HUES64 (cell line): ENCODE measurements around the gene NACA2.

ENCODE experiments used
- H3K27ac ChIP-seq: 2 replicates; pipeline ENCODE4 v1.7.0; 2013; ENCODE audit warnings: low read depth, low read length, inconsistent platforms
- H3K27me3 ChIP-seq: 2 replicates; pipeline ENCODE4 v1.6.1; 2013; ENCODE audit warnings: mild to moderate bottlenecking, low read length; ENCODE audit not compliant: insufficient read depth
- H3K36me3 ChIP-seq: 2 replicates; pipeline ENCODE4 v1.6.1; 2013; ENCODE audit warnings: mild to moderate bottlenecking, low read length; ENCODE audit not compliant: insufficient read depth
- H3K4me1 ChIP-seq: 2 replicates; pipeline ENCODE4 v1.6.1; 2013; ENCODE audit warnings: mild to moderate bottlenecking, low read length, moderate library complexity; ENCODE audit not compliant: insufficient read depth
- H3K4me3 ChIP-seq: 2 replicates; pipeline ENCODE4 v1.5.1; 2013; ENCODE audit warnings: mild to moderate bottlenecking, low read length, moderate library complexity
- H3K9ac ChIP-seq: 2 replicates; pipeline ENCODE4 v1.6.1; 2013; ENCODE audit warnings: mild to moderate bottlenecking, low read depth, low read length
- H3K9me3 ChIP-seq: 2 replicates; pipeline ENCODE4 v1.6.1; 2013; ENCODE audit warnings: low read depth, low read length; ENCODE audit not compliant: insufficient read depth
- WGBS: fragments of 150-250, 120-280 bp; methylation state at CpG from one replicate; pipeline ENCODE4 v1.1.7; 2013; ENCODE audit warnings: missing lambda C conversion rate; 5-methylcytosine and 5-hydroxymethylcytosine counted together

The NACA2 gene

DNA sequence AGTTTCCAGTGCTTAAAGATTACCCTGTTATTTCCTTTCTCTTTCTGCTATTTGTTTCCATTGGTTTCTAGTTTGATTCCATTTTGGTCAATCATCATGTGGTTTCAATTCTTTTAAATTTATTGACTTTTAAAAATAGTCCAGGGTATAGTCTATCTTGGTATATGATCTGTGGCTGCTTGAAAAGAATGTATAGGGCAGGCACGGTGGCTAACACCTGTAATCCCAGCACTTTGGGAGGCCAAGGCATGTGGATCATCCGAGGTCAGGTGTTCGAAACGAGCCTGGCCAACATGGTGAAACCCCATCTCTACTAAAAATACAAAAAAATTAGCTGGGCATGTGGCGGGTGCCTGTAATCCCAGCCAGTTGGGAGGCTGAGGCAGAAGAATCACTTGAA, 34.5 kb upstream of the NACA2 start:
- H3K4me3 ChIP-seq, result no peak overlapping the region
- H3K27ac ChIP-seq, result no peak overlapping the region
- WGBS, result 93% methylated on average over 5 of the region's 5 CpGs
- H3K36me3 ChIP-seq, result no peaks in the 10 kb centered on the region
- no peaks in the 10 kb centered on the region for H3K27me3 ChIP-seq
- H3K9me3 ChIP-seq, result 0 out of 2 replicates have a peak, but pooled peaks cover 3% of the 10 kb centered on the region
- H3K9ac ChIP-seq, result no peak overlapping the region
- peaks cover 8% of the 10 kb centered on the region; the same call in 1 of the 2 replicates for H3K4me1 ChIP-seq

DNA sequence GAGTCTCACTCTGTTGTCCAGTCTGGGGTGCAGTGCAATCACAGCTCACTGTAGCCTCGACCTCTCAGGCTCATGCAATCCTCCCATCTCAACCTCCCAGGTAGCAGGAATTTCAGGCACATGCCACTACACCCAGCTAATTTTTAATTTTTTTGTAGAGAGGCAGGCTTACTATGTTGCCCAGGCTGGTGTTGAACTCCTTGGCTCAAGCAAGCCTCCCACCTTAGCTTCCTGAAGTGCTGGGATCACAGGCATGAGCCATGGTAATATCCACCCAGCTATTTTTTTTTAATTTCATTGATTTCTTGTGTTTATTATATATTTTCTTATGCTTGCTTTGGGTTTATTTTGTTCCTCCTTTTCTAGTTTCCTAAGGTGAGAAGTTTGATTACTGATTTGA, 33.9 kb upstream of the NACA2 start:
- Histone ChIP-seq H3K27ac (no peak overlapping the region), H3K9ac (no peak overlapping the region), H3K9me3 (peaks cover 6% of the 10 kb centered on the region; the same call in 1 of the 2 replicates), H3K4me3 (no peak overlapping the region), H3K27me3 (no peaks in the 10 kb centered on the region), H3K36me3 (no peaks in the 10 kb centered on the region), H3K4me1 (peaks cover 8% of the 10 kb centered on the region; the same call in 1 of the 2 replicates)
- WGBS, result 88% methylated on average over 1 of the region's 1 CpG

DNA sequence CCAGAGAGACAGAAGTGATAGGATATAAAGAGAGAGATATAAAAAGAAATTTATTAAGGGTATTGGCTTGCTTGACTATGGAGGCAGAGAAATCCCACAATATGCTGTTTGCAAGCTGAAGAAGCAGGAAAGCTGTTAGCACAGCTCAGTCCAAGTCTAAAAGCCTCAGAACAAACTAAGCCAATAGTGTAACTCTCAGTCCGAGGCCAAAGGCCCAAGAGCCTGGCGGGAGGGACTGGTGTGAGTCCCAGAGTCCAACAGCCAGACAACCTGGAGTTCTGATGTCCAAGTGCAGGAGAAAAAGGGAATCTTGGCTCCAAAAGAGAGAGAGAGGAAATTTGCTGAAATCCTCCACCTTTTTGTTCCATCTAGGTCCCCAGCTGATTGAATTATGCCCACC, 30.3 kb upstream of the NACA2 start:
- Histone ChIP-seq H3K27me3 (no peaks in the 10 kb centered on the region), H3K36me3 (no peaks in the 10 kb centered on the region), H3K27ac (no peak overlapping the region), H3K9me3 (peaks cover 27% of the 10 kb centered on the region), H3K9ac (no peak overlapping the region), H3K4me3 (no peak overlapping the region), H3K4me1 (no peaks in the 10 kb centered on the region)
- 93% methylated on average over 2 of the region's 2 CpGs for WGBS

DNA sequence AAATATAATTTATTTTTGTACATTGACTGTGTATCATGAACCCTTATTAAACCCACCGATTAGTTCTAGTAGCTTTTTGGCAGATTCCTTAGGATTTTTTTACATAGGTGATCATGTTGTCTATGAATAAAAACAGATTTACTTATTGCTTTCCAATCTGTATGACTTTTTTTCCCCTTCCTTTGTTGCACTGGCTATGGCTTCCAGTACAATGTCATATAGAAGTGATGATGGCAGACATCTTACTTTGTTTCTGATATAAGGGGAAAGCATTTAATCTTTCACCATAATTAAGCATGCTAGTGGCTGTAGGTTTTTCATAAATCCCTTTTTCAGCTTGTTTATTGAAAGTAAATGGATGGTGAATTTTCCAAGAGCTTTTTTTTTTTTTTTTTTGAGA, 28.9 kb upstream of the NACA2 start:
- Histone ChIP-seq H3K9me3 (peaks cover 27% of the 10 kb centered on the region), H3K4me1 (peaks cover 3% of the 10 kb centered on the region; the same call in 1 of the 2 replicates), H3K27me3 (no peaks in the 10 kb centered on the region), H3K27ac (no peak overlapping the region), H3K36me3 (no peaks in the 10 kb centered on the region), H3K9ac (no peak overlapping the region), H3K4me3 (no peak overlapping the region)
- WGBS, result 100% methylated on average over 1 of the region's 1 CpG

DNA sequence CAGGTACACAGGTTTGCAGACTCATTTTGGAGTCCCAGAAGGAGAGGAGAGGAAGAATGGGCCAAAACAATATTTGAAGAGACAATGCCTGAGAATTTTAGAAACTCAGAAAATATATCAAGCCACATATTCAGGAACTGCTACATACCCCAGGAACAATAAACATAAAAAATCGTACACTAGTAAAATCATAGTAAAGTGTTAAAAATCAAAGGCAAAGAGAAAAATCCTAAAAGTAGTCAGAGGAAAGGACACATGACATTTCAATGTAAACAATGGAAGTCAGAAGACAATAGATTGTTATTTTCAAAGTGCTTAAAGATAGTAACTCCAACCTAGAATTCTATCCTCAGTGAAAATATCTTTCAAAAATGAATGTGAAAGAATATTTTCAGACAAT, 28.5 kb upstream of the NACA2 start:
- Histone ChIP-seq H3K4me3 (no peak overlapping the region), H3K4me1 (peaks cover 5% of the 10 kb centered on the region; the same call in 1 of the 2 replicates), H3K9me3 (peaks cover 27% of the 10 kb centered on the region), H3K36me3 (no peaks in the 10 kb centered on the region), H3K9ac (no peak overlapping the region), H3K27ac (no peak overlapping the region), H3K27me3 (no peaks in the 10 kb centered on the region)
- no CpG with 5 or more reads among the region's 1 CpG for WGBS

DNA sequence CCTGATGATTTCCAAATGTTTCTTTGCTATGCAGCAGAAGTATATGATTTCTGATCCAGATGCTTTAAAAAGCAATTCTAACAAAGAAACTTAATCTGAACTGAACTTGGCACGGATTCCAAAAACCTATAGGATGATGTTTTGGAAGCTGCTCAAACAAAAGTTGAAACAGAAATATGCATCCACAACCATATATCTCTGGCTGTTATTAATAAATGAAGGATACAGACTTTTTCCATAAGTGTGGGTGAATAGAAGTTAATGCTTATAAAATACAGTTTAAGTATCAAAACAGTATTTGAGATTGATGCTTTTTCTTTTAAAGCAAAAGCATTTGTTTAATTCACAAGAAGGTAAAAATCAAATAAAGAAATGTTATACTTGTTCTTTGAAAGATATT, 27.9 kb upstream of the NACA2 start:
- no peak overlapping the region for H3K4me3 ChIP-seq
- H3K9ac ChIP-seq, result no peak overlapping the region
- H3K36me3 ChIP-seq, result no peaks in the 10 kb centered on the region
- no peak overlapping the region for H3K27ac ChIP-seq
- WGBS, result no CpG with 5 or more reads among the region's 1 CpG
- peaks cover 5% of the 10 kb centered on the region; the same call in 1 of the 2 replicates for H3K4me1 ChIP-seq
- peaks cover 27% of the 10 kb centered on the region for H3K9me3 ChIP-seq
- no peaks in the 10 kb centered on the region for H3K27me3 ChIP-seq

DNA sequence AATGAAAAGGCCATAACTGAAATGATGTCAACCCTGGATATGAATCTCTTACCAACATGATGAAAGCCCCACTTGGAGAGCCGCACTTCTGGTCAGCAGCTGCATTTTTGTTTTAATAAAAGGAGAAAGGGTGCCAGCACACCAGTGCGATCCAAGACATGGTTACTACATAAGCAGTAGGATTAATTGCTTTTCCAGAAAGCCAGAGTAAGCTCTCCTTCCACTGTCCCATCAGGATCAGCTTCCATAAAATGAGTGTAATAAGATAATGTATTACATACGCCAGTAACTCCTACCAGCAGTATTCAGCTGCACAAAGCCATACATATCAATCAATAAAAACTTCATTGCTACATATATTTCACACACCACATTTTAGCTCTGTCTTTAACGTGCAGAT, 26.3 kb upstream of the NACA2 start:
- Histone ChIP-seq H3K36me3 (no peaks in the 10 kb centered on the region), H3K27ac (no peak overlapping the region), H3K9ac (no peak overlapping the region), H3K9me3 (peaks cover 27% of the 10 kb centered on the region), H3K4me3 (no peak overlapping the region), H3K4me1 (peaks cover 5% of the 10 kb centered on the region; the same call in 1 of the 2 replicates), H3K27me3 (no peaks in the 10 kb centered on the region)
- 93% methylated on average over 4 of the region's 4 CpGs for WGBS

DNA sequence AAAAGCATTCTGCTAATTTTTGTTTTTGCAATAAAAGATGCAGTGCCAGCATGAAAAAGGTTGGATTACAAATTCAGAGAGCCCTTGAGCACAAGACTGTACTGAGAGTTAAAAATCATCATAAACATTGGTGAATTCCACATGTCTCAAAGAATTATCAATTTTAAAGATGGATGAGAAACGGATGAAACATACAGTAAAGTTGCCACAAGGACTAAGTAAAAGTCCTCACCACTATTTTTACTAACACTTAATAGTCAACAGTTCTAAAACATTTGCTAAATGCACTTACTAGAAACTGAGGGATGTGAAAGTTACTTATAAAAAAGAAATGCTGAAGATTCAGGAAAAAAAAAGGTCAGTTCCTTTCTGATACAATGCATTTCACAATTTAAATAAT, 25.8 kb upstream of the NACA2 start:
- H3K4me1 ChIP-seq, result peaks cover 5% of the 10 kb centered on the region; the same call in 1 of the 2 replicates
- H3K9me3 ChIP-seq, result peaks cover 27% of the 10 kb centered on the region
- no peak overlapping the region for H3K27ac ChIP-seq
- no peaks in the 10 kb centered on the region for H3K36me3 ChIP-seq
- no peaks in the 10 kb centered on the region for H3K27me3 ChIP-seq
- H3K4me3 ChIP-seq, result no peak overlapping the region
- WGBS, result 100% methylated on average over 1 of the region's 1 CpG
- no peak overlapping the region for H3K9ac ChIP-seq

DNA sequence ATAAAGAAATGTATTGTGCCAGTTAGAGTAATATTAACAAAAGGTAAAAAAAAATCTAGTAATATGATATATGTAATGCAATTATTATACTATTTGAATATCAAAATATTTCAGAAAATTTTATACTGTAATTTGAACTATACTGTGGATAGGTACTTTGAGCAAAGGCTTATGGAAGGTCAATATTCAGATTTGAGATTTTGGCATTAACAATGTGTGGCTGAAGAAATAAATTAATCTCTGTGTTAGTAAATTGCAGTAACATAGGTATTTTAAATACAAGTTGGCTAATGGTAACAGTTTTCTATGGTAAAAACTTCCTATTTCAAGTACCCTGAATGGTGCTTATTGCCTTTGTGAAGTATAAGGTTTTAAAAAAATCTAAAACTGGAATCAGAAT, 23.2 kb upstream of the NACA2 start:
- Histone ChIP-seq H3K27ac (no peak overlapping the region), H3K4me1 (peaks cover 5% of the 10 kb centered on the region; the same call in 1 of the 2 replicates), H3K36me3 (no peaks in the 10 kb centered on the region), H3K27me3 (no peaks in the 10 kb centered on the region), H3K9ac (no peak overlapping the region), H3K4me3 (no peak overlapping the region), H3K9me3 (peaks cover 13% of the 10 kb centered on the region)

DNA sequence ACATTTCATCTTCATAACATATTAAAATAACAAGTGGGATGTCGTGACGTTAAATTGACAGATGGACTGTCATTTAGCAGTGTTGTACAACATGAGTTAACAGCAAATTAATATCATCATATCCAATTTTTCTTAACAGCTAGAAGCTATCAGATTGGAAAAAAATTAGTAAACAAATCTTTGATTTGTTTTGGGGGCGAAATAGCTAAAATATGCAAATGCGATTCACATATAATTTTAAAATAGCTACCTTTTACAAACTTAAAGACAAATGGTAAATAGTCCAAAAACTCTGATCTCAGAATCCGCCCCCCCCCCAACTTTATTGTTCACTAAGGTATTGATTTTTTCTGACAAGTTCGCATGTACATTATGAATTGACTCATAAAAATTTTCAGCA, 20.3 kb upstream of the NACA2 start:
- Histone ChIP-seq H3K36me3 (no peaks in the 10 kb centered on the region), H3K27me3 (no peaks in the 10 kb centered on the region), H3K4me1 (peaks cover 5% of the 10 kb centered on the region; the same call in 1 of the 2 replicates), H3K9me3 (no peaks in the 10 kb centered on the region), H3K27ac (no peak overlapping the region), H3K9ac (no peak overlapping the region), H3K4me3 (no peak overlapping the region)
- WGBS, result 86% methylated on average over 3 of the region's 6 CpGs

DNA sequence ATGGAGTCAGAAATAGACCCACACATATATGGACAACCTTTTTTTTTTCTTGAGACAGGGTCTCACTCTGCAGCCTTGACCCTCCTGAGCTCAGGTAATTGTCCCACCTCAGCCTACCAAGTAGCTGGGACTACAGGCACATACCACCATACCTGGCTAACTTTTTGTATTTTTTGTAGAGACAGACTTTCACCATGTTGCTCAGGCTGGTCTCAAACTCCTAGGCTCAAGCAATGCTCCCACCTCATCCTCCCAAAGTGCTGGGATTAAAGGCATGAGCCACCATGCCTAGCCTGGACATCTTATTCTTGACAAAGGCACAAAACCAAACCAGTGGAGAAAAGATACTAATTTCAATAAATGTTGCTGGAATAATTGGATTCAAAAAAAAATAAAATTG, 14.7 kb upstream of the NACA2 start:
- H3K36me3 ChIP-seq, result no peaks in the 10 kb centered on the region
- no peak overlapping the region for H3K4me3 ChIP-seq
- no peaks in the 10 kb centered on the region for H3K27me3 ChIP-seq
- no peaks in the 10 kb centered on the region for H3K4me1 ChIP-seq
- H3K9ac ChIP-seq, result no peak overlapping the region
- H3K27ac ChIP-seq, result no peak overlapping the region
- no peaks in the 10 kb centered on the region for H3K9me3 ChIP-seq

DNA sequence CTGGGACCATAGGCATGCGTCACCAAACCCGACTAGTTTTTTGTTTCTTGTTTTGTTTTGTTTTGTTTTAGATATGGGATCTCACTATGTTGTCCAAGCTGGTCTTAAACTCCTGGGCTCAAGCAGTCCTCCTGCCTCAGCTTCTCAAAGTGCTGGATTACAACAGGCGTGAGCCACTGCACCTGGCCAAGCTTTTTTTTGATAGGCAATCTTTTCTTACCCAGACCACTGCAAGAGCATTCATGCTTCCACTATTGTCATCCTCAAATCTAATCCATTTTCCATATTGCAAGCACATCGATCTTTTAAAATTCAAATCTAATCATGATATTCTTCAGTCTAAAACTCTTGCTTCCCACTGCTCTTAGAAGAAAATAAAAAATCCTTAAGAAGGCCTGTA, 10.3 kb upstream of the NACA2 start:
- Histone ChIP-seq H3K9me3 (no peaks in the 10 kb centered on the region), H3K27ac (no peak overlapping the region), H3K27me3 (no peaks in the 10 kb centered on the region), H3K9ac (no peak overlapping the region), H3K36me3 (no peaks in the 10 kb centered on the region), H3K4me3 (no peak overlapping the region), H3K4me1 (no peaks in the 10 kb centered on the region)
- 93% methylated on average over 4 of the region's 4 CpGs for WGBS
